ENCODE data around the gene LYPD5. TPM values are rescaled to one million over a fixed set of nuclear protein-coding genes. Genes with fewer than 3 reads are reported as not detected.
"Not testable (repeated sequence)": the region's sequence is repeated elsewhere in the genome, so short reads cannot be mapped to it uniquely, and the experiment has no call there.

LYPD5 gene
- total RNA-seq, 1 experiment from 2014 or later: 0.46 TPM

DNA sequence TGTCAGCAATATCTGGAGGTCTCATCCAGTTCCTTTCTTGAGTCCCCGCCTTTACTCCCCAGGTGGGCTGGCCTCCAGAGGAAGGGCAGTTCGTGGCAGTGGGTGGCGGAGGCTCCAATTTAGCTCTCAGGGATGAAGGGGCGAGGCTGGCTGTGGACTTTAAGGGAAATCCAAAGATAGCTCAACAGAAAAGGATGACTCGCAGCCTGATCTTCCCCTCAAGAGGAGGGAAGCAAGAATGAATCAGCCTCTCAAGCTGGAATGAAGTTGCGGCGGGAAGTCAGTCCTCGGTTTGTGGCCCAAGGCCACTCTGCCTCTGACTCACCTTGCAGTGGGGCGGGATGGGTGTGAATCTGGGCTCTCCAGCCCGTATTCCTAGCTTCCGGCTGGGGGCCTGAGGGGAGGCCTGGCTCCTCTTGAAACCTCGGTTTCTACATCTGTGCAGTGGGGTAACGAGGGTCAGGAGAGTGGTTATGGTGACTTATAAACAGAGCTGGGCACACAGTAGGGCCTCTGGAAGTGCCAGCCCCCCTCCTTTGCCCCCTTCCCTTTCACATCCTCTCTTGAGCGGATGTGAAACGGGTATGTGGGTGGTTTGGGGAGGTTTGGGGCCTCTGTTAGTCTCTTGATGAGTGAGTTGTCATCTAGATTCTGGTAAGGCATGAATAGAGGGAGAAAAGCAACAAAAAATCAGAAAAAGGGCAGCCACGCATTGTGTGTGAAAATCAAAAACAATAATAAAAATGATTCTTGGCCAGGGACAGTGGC, 37.0 kb downstream of the LYPD5 start:
- Mint-ChIP-seq H3K4me1 (peaks cover 9% of the 10 kb centered on the region), H3K27me3 (ENCODE audit: low read depth) (peaks cover 11% of the 10 kb centered on the region), H3K4me3 (no peak overlapping the region), H3K36me3 (no peaks in the 10 kb centered on the region), H3K9me3 (no peaks in the 10 kb centered on the region), H3K27ac (no peak overlapping the region)
- POLR2A ChIA-PET: no interaction called here
- DNase-seq (ENCODE audit: low spot score): no peak
- no peak for TF ChIP-seq CREM (CRISPR knock-in tag; IDR thresholded peaks at IDR 0.05)
- no peak for TF ChIP-seq IRF2 (CRISPR knock-in tag; IDR thresholded peaks at IDR 0.05; ENCODE audit: borderline replicate concordance, low read depth)
- TF ChIP-seq, protein P1, sequence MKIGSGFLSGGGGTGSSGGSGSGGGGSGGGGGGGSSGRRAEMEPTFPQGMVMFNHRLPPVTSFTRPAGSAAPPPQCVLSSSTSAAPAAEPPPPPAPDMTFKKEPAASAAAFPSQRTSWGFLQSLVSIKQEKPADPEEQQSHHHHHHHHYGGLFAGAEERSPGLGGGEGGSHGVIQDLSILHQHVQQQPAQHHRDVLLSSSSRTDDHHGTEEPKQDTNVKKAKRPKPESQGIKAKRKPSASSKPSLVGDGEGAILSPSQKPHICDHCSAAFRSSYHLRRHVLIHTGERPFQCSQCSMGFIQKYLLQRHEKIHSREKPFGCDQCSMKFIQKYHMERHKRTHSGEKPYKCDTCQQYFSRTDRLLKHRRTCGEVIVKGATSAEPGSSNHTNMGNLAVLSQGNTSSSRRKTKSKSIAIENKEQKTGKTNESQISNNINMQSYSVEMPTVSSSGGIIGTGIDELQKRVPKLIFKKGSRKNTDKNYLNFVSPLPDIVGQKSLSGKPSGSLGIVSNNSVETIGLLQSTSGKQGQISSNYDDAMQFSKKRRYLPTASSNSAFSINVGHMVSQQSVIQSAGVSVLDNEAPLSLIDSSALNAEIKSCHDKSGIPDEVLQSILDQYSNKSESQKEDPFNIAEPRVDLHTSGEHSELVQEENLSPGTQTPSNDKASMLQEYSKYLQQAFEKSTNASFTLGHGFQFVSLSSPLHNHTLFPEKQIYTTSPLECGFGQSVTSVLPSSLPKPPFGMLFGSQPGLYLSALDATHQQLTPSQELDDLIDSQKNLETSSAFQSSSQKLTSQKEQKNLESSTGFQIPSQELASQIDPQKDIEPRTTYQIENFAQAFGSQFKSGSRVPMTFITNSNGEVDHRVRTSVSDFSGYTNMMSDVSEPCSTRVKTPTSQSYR (CRISPR knock-in tag; IDR thresholded peaks at IDR 0.05): no peak
- TF ChIP-seq GTF2I (CRISPR knock-in tag; conservative IDR thresholded peaks at IDR 0.05): no peak
- no peak for TF ChIP-seq ZNF121 (CRISPR knock-in tag; IDR thresholded peaks at IDR 0.05)
- TF ChIP-seq, protein P2, sequence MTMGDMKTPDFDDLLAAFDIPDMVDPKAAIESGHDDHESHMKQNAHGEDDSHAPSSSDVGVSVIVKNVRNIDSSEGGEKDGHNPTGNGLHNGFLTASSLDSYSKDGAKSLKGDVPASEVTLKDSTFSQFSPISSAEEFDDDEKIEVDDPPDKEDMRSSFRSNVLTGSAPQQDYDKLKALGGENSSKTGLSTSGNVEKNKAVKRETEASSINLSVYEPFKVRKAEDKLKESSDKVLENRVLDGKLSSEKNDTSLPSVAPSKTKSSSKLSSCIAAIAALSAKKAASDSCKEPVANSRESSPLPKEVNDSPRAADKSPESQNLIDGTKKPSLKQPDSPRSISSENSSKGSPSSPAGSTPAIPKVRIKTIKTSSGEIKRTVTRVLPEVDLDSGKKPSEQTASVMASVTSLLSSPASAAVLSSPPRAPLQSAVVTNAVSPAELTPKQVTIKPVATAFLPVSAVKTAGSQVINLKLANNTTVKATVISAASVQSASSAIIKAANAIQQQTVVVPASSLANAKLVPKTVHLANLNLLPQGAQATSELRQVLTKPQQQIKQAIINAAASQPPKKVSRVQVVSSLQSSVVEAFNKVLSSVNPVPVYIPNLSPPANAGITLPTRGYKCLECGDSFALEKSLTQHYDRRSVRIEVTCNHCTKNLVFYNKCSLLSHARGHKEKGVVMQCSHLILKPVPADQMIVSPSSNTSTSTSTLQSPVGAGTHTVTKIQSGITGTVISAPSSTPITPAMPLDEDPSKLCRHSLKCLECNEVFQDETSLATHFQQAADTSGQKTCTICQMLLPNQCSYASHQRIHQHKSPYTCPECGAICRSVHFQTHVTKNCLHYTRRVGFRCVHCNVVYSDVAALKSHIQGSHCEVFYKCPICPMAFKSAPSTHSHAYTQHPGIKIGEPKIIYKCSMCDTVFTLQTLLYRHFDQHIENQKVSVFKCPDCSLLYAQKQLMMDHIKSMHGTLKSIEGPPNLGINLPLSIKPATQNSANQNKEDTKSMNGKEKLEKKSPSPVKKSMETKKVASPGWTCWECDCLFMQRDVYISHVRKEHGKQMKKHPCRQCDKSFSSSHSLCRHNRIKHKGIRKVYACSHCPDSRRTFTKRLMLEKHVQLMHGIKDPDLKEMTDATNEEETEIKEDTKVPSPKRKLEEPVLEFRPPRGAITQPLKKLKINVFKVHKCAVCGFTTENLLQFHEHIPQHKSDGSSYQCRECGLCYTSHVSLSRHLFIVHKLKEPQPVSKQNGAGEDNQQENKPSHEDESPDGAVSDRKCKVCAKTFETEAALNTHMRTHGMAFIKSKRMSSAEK (CRISPR knock-in tag; IDR thresholded peaks at IDR 0.05; ENCODE audit: borderline replicate concordance): no peak
- TF ChIP-seq, protein P3, sequence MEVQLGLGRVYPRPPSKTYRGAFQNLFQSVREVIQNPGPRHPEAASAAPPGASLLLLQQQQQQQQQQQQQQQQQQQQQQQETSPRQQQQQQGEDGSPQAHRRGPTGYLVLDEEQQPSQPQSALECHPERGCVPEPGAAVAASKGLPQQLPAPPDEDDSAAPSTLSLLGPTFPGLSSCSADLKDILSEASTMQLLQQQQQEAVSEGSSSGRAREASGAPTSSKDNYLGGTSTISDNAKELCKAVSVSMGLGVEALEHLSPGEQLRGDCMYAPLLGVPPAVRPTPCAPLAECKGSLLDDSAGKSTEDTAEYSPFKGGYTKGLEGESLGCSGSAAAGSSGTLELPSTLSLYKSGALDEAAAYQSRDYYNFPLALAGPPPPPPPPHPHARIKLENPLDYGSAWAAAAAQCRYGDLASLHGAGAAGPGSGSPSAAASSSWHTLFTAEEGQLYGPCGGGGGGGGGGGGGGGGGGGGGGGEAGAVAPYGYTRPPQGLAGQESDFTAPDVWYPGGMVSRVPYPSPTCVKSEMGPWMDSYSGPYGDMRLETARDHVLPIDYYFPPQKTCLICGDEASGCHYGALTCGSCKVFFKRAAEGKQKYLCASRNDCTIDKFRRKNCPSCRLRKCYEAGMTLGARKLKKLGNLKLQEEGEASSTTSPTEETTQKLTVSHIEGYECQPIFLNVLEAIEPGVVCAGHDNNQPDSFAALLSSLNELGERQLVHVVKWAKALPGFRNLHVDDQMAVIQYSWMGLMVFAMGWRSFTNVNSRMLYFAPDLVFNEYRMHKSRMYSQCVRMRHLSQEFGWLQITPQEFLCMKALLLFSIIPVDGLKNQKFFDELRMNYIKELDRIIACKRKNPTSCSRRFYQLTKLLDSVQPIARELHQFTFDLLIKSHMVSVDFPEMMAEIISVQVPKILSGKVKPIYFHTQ (CRISPR knock-in tag; IDR thresholded peaks at IDR 0.05): no peak
- no peak for TF ChIP-seq USF2 (CRISPR knock-in tag; IDR thresholded peaks at IDR 0.05)
- no peak for TF ChIP-seq FOXP1 (CRISPR knock-in tag; IDR thresholded peaks at IDR 0.05; ENCODE audit: borderline replicate concordance)
- TF ChIP-seq ZNF671 (CRISPR knock-in tag; IDR thresholded peaks at IDR 0.05): no peak
- no peak for ATAC-seq
- CTCF ChIA-PET: interaction anchor here (0.6 to 5.3 kb wide), 24 partner anchors 11 to 230 kb away, joined by 3 to 101 read pairs (median 4); partner anchors contain the start of genes IRGQ, KCNN4, LYPD5 and PLAUR

DNA sequence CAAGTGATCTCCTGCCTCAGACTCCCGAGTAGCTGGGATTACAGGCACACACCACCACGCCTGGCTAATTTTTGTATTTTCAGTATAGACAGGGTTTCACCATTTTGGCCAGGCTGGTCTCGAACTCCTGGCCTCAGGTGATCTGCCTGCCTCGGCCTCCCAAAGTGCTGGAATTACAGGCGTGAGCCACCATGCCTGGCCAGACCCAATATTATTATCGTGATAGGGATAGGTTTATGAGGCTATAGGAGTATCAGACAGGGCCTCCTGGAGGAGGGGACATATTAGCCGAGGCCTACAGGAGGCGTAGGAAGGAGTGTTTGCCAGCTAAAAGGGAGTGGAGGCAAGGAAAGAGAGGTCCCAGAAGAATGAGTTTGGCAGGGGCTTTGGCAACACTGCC, 37.6 kb downstream of the LYPD5 start:
- H3K9me3 Mint-ChIP-seq; H3K4me3 Mint-ChIP-seq; H3K4me1 Mint-ChIP-seq; POLR2A ChIA-PET; DNase-seq (ENCODE audit: low spot score); H3K36me3 Mint-ChIP-seq; H3K27ac Mint-ChIP-seq; ATAC-seq; H3K27me3 Mint-ChIP-seq (ENCODE audit: low read depth): not testable (repeated sequence)
- CTCF ChIA-PET: interaction anchor here (1.0 to 5.3 kb wide), 13 partner anchors 10 to 136 kb away, joined by 3 to 101 read pairs (median 4); partner anchors contain the start of genes KCNN4, LYPD5 and SMG9

Measured in WTC11 (cell line).